Measurements from ENCODE around the gene CCNF. TPM values are rescaled to one million over a fixed set of nuclear protein-coding genes. Genes with fewer than 3 reads are reported as not detected.

CCNF gene
- total and polyA plus RNA-seq, 2 of the 8 experiments (the other 6 are each of a cell fraction or from before 2014, with no cell fraction given), result 15.4 to 54.3 TPM

DNA sequence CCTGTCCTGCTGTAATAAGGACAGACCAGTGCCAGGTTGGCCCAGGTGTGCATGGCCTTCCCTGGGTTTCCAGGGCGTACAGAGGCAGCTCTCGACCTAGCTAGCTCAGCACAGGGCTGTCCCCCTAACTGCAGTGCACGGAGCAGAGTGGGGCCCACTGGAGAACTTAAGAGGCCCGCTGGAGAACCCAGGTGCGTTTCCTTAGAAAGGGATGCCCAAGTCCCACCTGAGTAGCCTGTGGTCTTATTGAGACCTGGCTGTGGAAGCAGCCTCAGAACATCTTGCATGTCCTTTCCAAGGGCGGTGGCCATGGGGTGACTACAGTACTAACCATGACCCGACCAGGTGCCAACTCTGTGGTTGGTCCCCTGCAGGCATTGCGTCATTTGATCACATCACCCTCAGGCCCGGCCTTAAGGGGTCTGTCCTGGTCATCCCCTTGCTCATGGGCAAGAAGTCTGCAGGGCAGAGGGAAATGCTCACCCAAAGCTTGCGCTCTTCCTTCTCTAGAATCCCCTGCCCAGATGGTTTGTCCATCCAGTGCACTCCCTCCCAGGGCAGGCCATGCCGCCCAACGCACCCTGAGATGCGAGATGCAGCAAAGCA lies 3.3 kb upstream of the CCNF start:
- Histone ChIP-seq H3K18ac (ENCODE audit: extremely low read depth, low read length) (no peak overlapping the region), H3K4ac (replicated peaks; ENCODE audit: insufficient read length, low read depth, low read length) (no peak overlapping the region), H3K14ac (ENCODE audit: insufficient read length) (no peak overlapping the region), H3K79me2 (ENCODE audit: control insufficient read depth in 1 of 2, insufficient read depth in 2 of 2, low read length in 2 of 2) (peaks cover 0 to 12% of the 10 kb centered on the region in 2 experiments; a peak in 2 of 4 replicates), H2BK120ac (replicated peaks; ENCODE audit: low read depth, low read length) (no peak overlapping the region), H3K27ac (ENCODE audit: low read depth, low read length) (no peak overlapping the region), H4K5ac (ENCODE audit: insufficient read length, low read depth, low read length) (no peak overlapping the region), H3K27me3 (replicated peaks in 1 of 4; ENCODE audit: control insufficient read depth in 3 of 4, extremely low read depth in 1 of 4, insufficient read depth in 3 of 4, low read length in 3 of 4) (peaks cover 0 to 9% (median 2%) of the 10 kb centered on the region in 4 experiments; a peak in 2 of 7 replicates), H2BK15ac (ENCODE audit: low read length) (no peak overlapping the region), H3K9me3 (ENCODE audit: insufficient read depth in 2 of 2, low read depth in 1 of 2, low read length in 1 of 2) (no peaks in the 10 kb centered on the region), H2AK5ac (ENCODE audit: low read depth, low read length) (no peak overlapping the region), H2BK20ac (ENCODE audit: low read length) (no peak overlapping the region), H3K4me2 (ENCODE audit: insufficient read depth in 1 of 2, low read depth in 2 of 2, low read length in 2 of 2) (no peak overlapping the region), H3K9ac (replicated peaks in 1 of 4; ENCODE audit: extremely low read depth in 1 of 4, low read depth in 3 of 4, low read length in 3 of 4) (no peak overlapping the region), H2AFZ (ENCODE audit: low read length) (no peak overlapping the region), H4K91ac (replicated peaks; ENCODE audit: insufficient read length, low read length) (no peak overlapping the region), H3K36me3 (ENCODE audit: control insufficient read depth in 2 of 4, insufficient read depth in 4 of 4, low read length in 3 of 4) (no peaks in the 10 kb centered on the region), H2BK12ac (ENCODE audit: low read depth, low read length) (no peak overlapping the region), H3K23me2 (ENCODE audit: low read depth, low read length) (peaks cover 12% of the 10 kb centered on the region; the same call in 1 of the 2 replicates), H4K20me1 (replicated peaks in 1 of 2; ENCODE audit: control insufficient read depth in 1 of 2, insufficient read depth in 2 of 2, low read length in 2 of 2) (peaks cover 8% of the 10 kb centered on the region in 2 experiments), H3K79me1 (ENCODE audit: low read depth, low read length) (no peaks in the 10 kb centered on the region), H3K4me1 (replicated peaks in 1 of 4; ENCODE audit: control insufficient read depth in 3 of 4, insufficient read depth in 4 of 4, low read length in 3 of 4) (peaks cover 0 to 13% (median 6%) of the 10 kb centered on the region in 4 experiments; a peak in 5 of 7 replicates), H3K23ac (ENCODE audit: insufficient read length) (no peak overlapping the region), H3K56ac (replicated peaks; ENCODE audit: insufficient read length, low read depth, low read length) (no peak overlapping the region), H4K8ac (ENCODE audit: extremely low read depth, insufficient read depth, low read length) (no peak overlapping the region), H3K4me3 (ENCODE audit: extremely low read depth in 1 of 4, insufficient read depth in 2 of 4, low read depth in 3 of 4, low read length in 4 of 4) (no peak overlapping the region), H2BK5ac (ENCODE audit: low read depth, low read length) (no peak overlapping the region)
- no peak for FAIRE-seq
- WGBS, 2 experiments (ENCODE audit: extremely low coverage in 1 of 2, insufficient coverage in 1 of 2, insufficient read length in 1 of 2, insufficient replicate concordance in 2 of 2, low coverage in 1 of 2, low lambda C conversion rate in 2 of 2, missing lambda C conversion rate in 1 of 2), result 88% methylated on average over 13 of the region's 13 CpGs; no CpG with 5 or more reads in 1 of the 2 experiments
- ChIA-PET CTCF (ENCODE audit: partially characterized antibody) (interaction anchor here (1.0 to 2.8 kb wide), 3 partner anchors 9 to 174 kb away, joined by 3 to 9 read pairs (median 5); partner anchors contain the start of gene ECI1), POLR2A (ENCODE audit: partially characterized antibody) (interaction anchor here (0.7 kb wide), 1 partner anchor 157 kb away, joined by 3 read pairs; no protein-coding TSS in a partner anchor)
- TF ChIP-seq, protein P1, sequence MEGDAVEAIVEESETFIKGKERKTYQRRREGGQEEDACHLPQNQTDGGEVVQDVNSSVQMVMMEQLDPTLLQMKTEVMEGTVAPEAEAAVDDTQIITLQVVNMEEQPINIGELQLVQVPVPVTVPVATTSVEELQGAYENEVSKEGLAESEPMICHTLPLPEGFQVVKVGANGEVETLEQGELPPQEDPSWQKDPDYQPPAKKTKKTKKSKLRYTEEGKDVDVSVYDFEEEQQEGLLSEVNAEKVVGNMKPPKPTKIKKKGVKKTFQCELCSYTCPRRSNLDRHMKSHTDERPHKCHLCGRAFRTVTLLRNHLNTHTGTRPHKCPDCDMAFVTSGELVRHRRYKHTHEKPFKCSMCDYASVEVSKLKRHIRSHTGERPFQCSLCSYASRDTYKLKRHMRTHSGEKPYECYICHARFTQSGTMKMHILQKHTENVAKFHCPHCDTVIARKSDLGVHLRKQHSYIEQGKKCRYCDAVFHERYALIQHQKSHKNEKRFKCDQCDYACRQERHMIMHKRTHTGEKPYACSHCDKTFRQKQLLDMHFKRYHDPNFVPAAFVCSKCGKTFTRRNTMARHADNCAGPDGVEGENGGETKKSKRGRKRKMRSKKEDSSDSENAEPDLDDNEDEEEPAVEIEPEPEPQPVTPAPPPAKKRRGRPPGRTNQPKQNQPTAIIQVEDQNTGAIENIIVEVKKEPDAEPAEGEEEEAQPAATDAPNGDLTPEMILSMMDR (IDR thresholded peaks at IDR 0.05; ENCODE audit: control extremely low read depth in 1 of 3, insufficient read depth in 1 of 3, low read depth in 1 of 3, low read length in 3 of 3), result no peak
- TF ChIP-seq SAP30 (IDR thresholded peaks at IDR 0.05; ENCODE audit: insufficient read depth, insufficient replicate concordance, low read length) (no peak), TAF1 (IDR thresholded peaks at IDR 0.05; ENCODE audit: low read depth, low read length) (no peak)
- TF ChIP-seq, protein P2, sequence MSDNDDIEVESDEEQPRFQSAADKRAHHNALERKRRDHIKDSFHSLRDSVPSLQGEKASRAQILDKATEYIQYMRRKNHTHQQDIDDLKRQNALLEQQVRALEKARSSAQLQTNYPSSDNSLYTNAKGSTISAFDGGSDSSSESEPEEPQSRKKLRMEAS (IDR thresholded peaks at IDR 0.05), result no peak
- DNase-seq (ENCODE audit: low read depth in 1 of 2, low spot score in 2 of 2), result no peak
